Breast epithelium (tissue), 3 donors: ENCODE results near the gene GAS6.

Experiments used
- CTCF ChIP-seq, 3 donors: fragments of 450-650 bp; IDR thresholded peaks; one replicate each; pipeline ENCODE4 v1.5.1; 2016 to 2017; ENCODE audit warnings: antibody characterized with exemption in 3 of 3, mild to moderate bottlenecking in 3 of 3, moderate library complexity in 3 of 3
- POLR2A ChIP-seq: fragments of 450-650 bp; IDR thresholded peaks from one replicate; pipeline ENCODE4 v1.6.1; 2016; ENCODE audit warnings: antibody characterized with exemption, mild to moderate bottlenecking, moderate library complexity
- POLR2AphosphoS5 ChIP-seq, 3 donors: sonication (generic); formaldehyde crosslinking; IDR thresholded peaks; one replicate each; pipeline ENCODE4 v1.6.1; 2017; ENCODE audit warnings: antibody characterized with exemption in 3 of 3

GRCh38 chr13:113852536-113853517, 11.0 kb downstream of the GAS6 start:
- no peak for TF ChIP-seq POLR2AphosphoS5 (IDR thresholded peaks at IDR 0.05)
- no peak for TF ChIP-seq CTCF (IDR thresholded peaks at IDR 0.05)
- TF ChIP-seq POLR2A, result no peak
